Stimulated activated CD4-positive, alpha-beta T cell treated with anti-CD3 and anti-CD28 coated beads, Interleukin-1b, Interleukin-23, amount 100 ng/mL, for 1 hour (primary cell): Measurements from ENCODE around the gene GPS2.
"Not testable (repeated sequence)": the region's sequence is repeated elsewhere in the genome, so short reads cannot be mapped to it uniquely, and the experiment has no call there.

ENCODE experiments used
- DNase-seq, 2 donors: peaks; one replicate each; pipeline ENCODE4 v3.0.0-alpha.2; 2020; ENCODE audit warnings: low read depth in 2 of 2

GPS2 gene

GRCh38 chr17:7337600-7337999, 22.4 kb upstream of the GPS2 start:
- not testable (repeated sequence) for DNase-seq

DNA sequence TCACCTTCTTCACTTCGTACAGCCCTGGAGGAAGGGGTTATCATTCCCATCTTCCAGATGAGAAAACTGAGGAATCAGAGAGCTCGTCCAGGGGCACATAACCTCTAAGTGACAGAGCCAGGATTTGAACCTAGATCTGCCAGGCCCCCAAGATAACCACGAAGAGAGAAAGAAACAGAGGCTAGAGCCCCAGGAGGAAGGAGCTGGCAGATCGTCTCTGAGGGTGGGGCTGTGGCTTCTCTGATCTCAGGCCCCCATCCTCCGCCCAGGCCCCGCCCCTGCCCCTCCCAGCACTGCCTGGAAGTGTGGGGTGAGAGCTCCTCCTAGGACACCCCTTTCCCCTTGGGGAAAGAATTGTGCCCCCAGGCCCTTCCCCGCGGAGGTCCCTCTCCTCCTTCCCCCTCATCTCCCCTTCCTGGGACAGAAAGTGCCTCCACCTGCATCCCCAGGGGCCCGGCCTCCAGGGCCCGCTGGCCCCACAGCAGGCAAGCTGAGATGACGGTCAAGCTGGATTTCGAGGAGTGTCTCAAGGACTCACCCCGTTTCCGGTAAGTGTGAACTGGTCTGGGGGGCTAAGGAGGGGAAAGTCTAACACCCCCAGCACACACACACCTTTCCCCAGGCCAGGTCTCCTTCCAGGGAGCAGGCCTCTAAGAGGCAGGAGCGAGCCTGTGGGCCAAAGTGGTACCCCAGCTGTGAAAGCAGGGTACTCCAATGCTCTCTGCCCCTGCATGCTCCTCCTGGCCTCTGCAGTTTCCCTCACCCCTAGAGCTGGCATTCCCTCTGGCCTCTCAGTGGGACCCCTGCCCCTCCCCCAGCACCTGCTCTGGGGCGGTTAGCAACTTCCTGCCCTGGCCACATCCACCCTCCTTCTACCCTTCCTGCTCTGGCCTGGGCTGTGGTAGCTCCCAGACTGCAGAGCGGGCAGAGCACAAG, 21.3 kb upstream of the GPS2 start, which contains the start of gene ACAP1:
TSS of gene ACAP1 (plus strand) at position 290 of the 936 bp plus-strand sequence. CDS start at position 496, 206 bp downstream.
- peak; percentile 69 for DNase-seq

- not testable (repeated sequence) for DNase-seq
Observed at GRCh38 chr17:7335765-7336164, 20.6 kb upstream of the GPS2 start.

- DNase-seq: no peak
Observed at GRCh38 chr17:7334938-7335538, 19.9 kb upstream of the GPS2 start.

GRCh38 chr17:7332600-7333069, 17.5 kb upstream of the GPS2 start:
- not testable (repeated sequence) for DNase-seq

- no peak for DNase-seq
Observed at GRCh38 chr17:7332111-7332510, 17.0 kb upstream of the GPS2 start.

- no peak for DNase-seq
Observed at GRCh38 chr17:7330638-7331015, 15.5 kb upstream of the GPS2 start.

GRCh38 chr17:7329997-7330637, 15.0 kb upstream of the GPS2 start:
- peak in 1 of 2 donors; percentile 66 for DNase-seq

GRCh38 chr17:7329374-7329996, 14.3 kb upstream of the GPS2 start:
- peak; percentile 79 to 91 for DNase-seq

DNA sequence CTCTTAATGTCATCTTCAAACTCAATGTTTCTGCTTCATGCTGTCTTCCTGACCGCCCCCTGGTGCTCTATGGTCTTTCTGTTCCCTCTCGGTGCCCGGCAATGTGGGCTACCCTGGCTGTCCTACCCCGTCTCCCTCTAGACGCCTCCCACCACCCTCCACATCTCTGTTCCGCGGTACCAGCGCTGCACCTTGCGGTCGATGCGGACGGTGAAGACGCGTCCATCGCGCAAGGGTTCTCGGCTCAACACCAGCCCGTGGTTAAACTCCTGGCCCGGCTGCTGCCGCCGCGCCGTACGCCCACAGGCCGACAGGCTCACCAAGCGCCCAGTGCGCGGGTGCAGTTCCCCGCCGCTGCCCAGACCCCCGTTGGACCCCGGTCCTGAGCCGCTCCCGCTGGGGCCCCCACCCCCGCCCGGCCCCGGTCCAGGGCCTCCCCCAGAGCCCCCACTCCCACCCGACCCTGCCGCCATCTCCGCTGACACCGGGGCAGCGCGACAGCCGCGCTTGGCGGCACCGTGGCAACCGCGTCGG, 13.7 kb upstream of the GPS2 start, which contains the start of gene NEURL4:
TSS of gene NEURL4 (minus strand) at position 496 of the 534 bp plus-strand sequence. CDS start at position 473, 23 bp downstream.
- DNase-seq: no peak

DNA sequence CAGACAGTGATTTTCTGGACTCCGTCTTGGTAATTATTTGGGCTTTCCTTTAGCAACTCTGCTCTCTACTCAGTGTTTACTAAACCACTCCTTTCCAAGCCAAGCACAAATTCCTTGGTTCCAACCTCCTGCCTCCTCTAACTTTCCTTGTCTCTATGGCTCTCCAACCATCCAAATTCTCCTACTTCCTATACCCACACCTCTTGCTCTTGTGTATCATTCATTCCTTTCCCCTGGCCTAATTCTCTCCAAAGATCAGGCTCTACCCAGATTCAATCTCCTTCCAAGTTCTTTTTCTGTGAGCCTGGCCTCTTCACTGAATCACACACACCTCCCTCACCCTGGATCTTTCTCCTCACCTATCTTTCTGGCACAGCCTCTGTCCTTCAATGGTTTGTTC, 12.8 kb upstream of the GPS2 start:
- DNase-seq: no peak

DNA sequence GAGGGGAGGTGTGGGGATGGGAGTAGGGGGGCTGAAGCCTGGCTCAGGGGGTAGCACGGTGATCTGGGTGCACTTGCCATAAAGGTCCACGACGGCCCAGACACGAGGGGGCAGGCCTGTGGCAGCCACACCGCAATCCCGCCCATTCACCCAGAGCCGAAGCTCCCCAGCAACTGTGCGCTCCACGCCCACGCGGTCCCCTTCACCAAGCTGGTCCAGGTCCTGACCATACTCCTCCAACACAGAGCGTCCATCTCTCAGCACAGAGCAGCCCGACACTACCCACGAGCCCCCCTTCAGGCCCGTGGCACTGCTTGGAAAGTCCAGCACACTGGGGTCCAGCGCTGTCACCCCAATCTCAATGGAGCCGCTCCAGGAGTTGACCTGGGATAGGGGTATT, 12.3 kb upstream of the GPS2 start:
- DNase-seq: no peak

- DNase-seq: no peak
Observed at GRCh38 chr17:7327056-7327455, 11.9 kb upstream of the GPS2 start.

- DNase-seq: no peak
Observed at GRCh38 chr17:7326186-7326585, 11.0 kb upstream of the GPS2 start.

DNA sequence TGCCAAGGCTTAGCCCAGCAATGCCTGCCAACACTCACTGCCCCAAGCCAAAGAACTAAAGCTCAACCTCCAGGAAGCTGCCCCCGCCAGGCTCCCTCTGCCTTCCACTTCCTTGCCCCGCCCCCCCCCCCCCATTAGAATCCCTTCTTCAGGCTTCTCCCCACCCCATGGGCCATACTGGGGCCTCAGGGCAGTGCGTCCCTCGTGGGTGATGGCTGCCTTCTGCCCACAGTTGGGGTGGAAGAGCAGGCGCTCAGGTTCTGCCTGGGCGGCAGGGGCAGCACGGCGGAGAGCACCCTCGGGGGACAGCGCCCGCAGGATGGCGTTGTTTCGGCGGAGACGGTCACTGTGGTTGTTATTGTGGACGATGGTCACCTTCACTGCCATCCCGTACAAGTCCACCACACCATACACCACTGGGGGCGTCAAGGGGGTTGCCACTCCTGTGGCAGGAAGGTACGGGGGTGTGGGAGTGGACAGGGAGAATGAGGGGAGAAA, 9.9 kb upstream of the GPS2 start:
- DNase-seq: no peak

GRCh38 chr17:7324438-7324779, 9.2 kb upstream of the GPS2 start:
- DNase-seq: no peak

- peak; percentile 34 to 54 for DNase-seq
Observed at GRCh38 chr17:7323731-7324437, 8.7 kb upstream of the GPS2 start.

GRCh38 chr17:7322520-7323194, 7.5 kb upstream of the GPS2 start:
- DNase-seq: no peak

GRCh38 chr17:7321466-7321865, 6.3 kb upstream of the GPS2 start:
- DNase-seq: no peak
